ENCODE results near the gene MTSS2. TPM values are rescaled to one million over a fixed set of nuclear protein-coding genes. Genes with fewer than 3 reads are reported as not detected.
A peak's percentile ranks its signal among the peaks of the same experiment; 100 is the strongest.

MTSS2 gene
- total and polyA plus RNA-seq, 12 donors = 11.6 to 145 (median 73.9) TPM

DNA sequence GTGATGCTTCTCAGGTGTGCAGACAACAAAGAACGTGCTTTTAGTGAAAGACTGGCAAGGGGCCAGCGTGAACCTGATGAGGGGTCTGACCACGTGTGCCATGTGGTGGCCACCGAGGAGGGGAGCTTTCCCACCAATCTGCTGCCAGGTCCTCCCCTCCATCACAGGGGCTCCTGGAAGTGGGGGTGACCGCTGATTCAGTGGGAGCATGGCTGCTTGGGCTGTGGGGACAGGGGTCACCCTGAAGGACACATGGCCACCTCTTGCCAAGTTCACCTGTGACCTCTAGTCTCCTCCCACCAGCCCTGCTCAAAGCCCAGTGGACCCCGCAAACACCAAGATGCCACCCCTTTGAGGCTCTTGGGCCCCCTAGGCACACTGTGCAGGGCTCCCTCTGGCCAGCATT is 37.9 kb upstream of the MTSS2 start:
- Histone ChIP-seq H3K4me3 (no peak overlapping the region), H3K4me1 (replicated peaks in 1 of 2) (peaks cover 27 to 28% of the 10 kb centered on the region in 2 donors), H3K36me3 (replicated peaks in 1 of 2) (no peaks in the 10 kb centered on the region), H3K27me3 (no peaks in the 10 kb centered on the region), H3K9me3 (replicated peaks in 1 of 3) (no peaks in the 10 kb centered on the region), H3K27ac (peak overlapping the region in 1 of 5 donors; percentile 93)
- intact Hi-C loops (cut with DNase I) = no loop called here
- 91 to 100% (median 93%) methylated on average over 3 to 6 of the region's 6 CpGs for WGBS, 4 donors
- TF ChIP-seq CTCF (IDR thresholded peaks at IDR 0.05) (no peak), POLR2A (IDR thresholded peaks at IDR 0.05) (no peak)
- no peak for DNase-seq

GRCh38 chr16:70721202-70721963 is 35.5 kb upstream of the MTSS2 start:
- Histone ChIP-seq H3K4me1 (replicated peaks in 1 of 2) (peaks cover 36 to 40% of the 10 kb centered on the region in 2 donors), H3K27ac (no peak overlapping the region), H3K9me3 (replicated peaks in 1 of 3) (no peaks in the 10 kb centered on the region), H3K4me3 (no peak overlapping the region), H3K36me3 (replicated peaks in 1 of 2) (no peaks in the 10 kb centered on the region), H3K27me3 (no peaks in the 10 kb centered on the region)
- WGBS, 4 donors = 84 to 96% (median 91%) methylated on average over 12 to 18 of the region's 18 CpGs
- TF ChIP-seq CTCF (IDR thresholded peaks at IDR 0.05) (no peak), POLR2A (IDR thresholded peaks at IDR 0.05) (no peak)
- intact Hi-C loops (cut with DNase I) = no loop called here
- no peak for DNase-seq

DNA sequence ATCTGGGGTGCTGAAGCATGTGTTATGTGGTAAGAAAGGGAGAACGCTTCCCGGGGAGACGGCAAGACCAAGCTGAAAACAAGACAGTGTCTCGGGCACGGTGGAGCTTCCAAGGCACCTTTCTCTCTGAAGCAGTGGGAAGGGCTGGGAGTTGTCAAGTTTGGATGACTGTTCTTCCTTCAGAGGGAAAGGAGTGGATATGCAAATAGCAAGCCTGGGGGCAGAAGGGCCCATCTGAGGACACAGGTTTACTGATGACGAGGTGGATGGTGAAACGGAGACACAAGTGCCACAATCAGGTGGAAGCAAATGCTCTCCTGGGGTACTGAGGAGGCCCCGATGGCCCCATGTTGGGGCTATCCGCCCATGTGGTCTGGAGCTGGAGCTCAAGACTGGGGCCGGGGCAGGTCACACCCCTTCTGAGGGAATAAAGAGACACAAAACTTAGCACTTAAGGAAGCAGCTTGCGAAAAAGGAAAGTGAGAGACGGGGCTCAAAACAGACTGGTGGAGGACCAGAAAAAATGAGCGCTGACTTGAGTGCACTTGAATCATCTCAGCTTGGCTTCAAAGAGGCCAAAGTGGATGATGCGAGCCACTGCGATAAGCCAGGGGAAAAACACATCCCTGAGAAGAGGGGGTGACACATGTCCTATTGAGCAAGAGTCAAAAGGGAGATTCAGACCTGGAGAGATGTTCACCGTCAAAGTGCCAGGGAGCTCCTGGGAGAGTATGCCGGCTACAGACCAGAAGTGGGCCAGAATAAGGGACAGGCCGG is 34.8 kb upstream of the MTSS2 start:
- Histone ChIP-seq H3K27me3 (no peaks in the 10 kb centered on the region), H3K4me1 (replicated peaks in 1 of 2) (peaks cover 36 to 40% of the 10 kb centered on the region in 2 donors), H3K36me3 (replicated peaks in 1 of 2) (no peaks in the 10 kb centered on the region), H3K9me3 (replicated peaks in 1 of 3) (no peaks in the 10 kb centered on the region), H3K4me3 (no peak overlapping the region), H3K27ac (no peak overlapping the region)
- 95 to 98% (median 97%) methylated on average over 18 of the region's 18 CpGs for WGBS, 4 donors
- intact Hi-C loops (cut with DNase I) = no loop called here
- TF ChIP-seq POLR2A (IDR thresholded peaks at IDR 0.05) (no peak), CTCF (IDR thresholded peaks at IDR 0.05) (no peak)
- DNase-seq = no peak

- WGBS, 4 donors = 88 to 100% (median 93%) methylated on average over 4 to 9 of the region's 9 CpGs
- H3K27ac ChIP-seq = peak overlapping the region in 4 of 5 donors; percentile 78 to 96 (median 92)
- no peaks in the 10 kb centered on the region for H3K36me3 ChIP-seq (replicated peaks in 1 of 2)
- TF ChIP-seq CTCF (IDR thresholded peaks at IDR 0.05) (no peak), POLR2A (IDR thresholded peaks at IDR 0.05) (no peak)
- H3K27me3 ChIP-seq = no peaks in the 10 kb centered on the region
- intact Hi-C loops (cut with DNase I) = no loop called here
- H3K4me3 ChIP-seq = no peak overlapping the region
- no peaks in the 10 kb centered on the region for H3K9me3 ChIP-seq (replicated peaks in 1 of 3)
- H3K4me1 ChIP-seq (replicated peaks in 1 of 2) = peaks cover 42 to 43% of the 10 kb centered on the region in 2 donors
- no peak for DNase-seq
These were observed 31.2 kb upstream of the MTSS2 start for GRCh38 chr16:70717065-70717464.

All from adrenal gland (tissue), 12 donors.